Measurements from ENCODE around the gene THAP6.
"Not testable (repeated sequence)": the region's sequence is repeated elsewhere in the genome, so short reads cannot be mapped to it uniquely, and the experiment has no call there.

THAP6 gene

GRCh38 chr4:75514131-75514948, at the start of gene THAP6, which contains the start of gene RCHY1:
THAP6 (plus strand) TSS chr4:75514473; CDS start chr4:75515453, 980 bp downstream.
RCHY1 (minus strand) TSS chr4:75514403; CDS start chr4:75514286, 117 bp downstream.
- peak; percentile 95 for DNase-seq (ENCODE audit: low spot score)

- DNase-seq (ENCODE audit: low spot score) = no peak
Observed at GRCh38 chr4:75469896-75470295, 44.4 kb upstream of the THAP6 start.

- DNase-seq (ENCODE audit: low spot score) = no peak
Observed at GRCh38 chr4:75470738-75471137, 43.5 kb upstream of the THAP6 start.

GRCh38 chr4:75477201-75477600, 37.1 kb upstream of the THAP6 start:
- DNase-seq (ENCODE audit: low spot score) = no peak

- peak; percentile 28 for DNase-seq (ENCODE audit: low spot score)
Observed at GRCh38 chr4:75484190-75484589, 30.1 kb upstream of the THAP6 start.

GRCh38 chr4:75490155-75490554, 24.1 kb upstream of the THAP6 start:
- peak; percentile 20 for DNase-seq (ENCODE audit: low spot score)

GRCh38 chr4:75494563-75494962, 19.7 kb upstream of the THAP6 start:
- DNase-seq (ENCODE audit: low spot score) = peak; percentile 41

GRCh38 chr4:75495476-75495875, 18.8 kb upstream of the THAP6 start:
- DNase-seq (ENCODE audit: low spot score) = no peak

GRCh38 chr4:75496406-75496805, 17.9 kb upstream of the THAP6 start:
- no peak for DNase-seq (ENCODE audit: low spot score)

GRCh38 chr4:75497133-75497532, 17.1 kb upstream of the THAP6 start:
- no peak for DNase-seq (ENCODE audit: low spot score)

- DNase-seq (ENCODE audit: low spot score) = no peak
Observed at GRCh38 chr4:75498041-75498440, 16.2 kb upstream of the THAP6 start.

GRCh38 chr4:75499900-75500299, 14.4 kb upstream of the THAP6 start:
- DNase-seq (ENCODE audit: low spot score) = no peak

GRCh38 chr4:75502671-75503070, 11.6 kb upstream of the THAP6 start:
- DNase-seq (ENCODE audit: low spot score) = no peak

- no peak for DNase-seq (ENCODE audit: low spot score)
Observed at GRCh38 chr4:75505630-75506029, 8.6 kb upstream of the THAP6 start.

- DNase-seq (ENCODE audit: low spot score) = not testable (repeated sequence)
Observed at GRCh38 chr4:75509592-75509991, 4.7 kb upstream of the THAP6 start.

GRCh38 chr4:75511841-75512240, 2.4 kb upstream of the THAP6 start:
- DNase-seq (ENCODE audit: low spot score) = no peak

- DNase-seq (ENCODE audit: low spot score) = peak; percentile 7
Observed at GRCh38 chr4:75512386-75513211, 1.7 kb upstream of the THAP6 start.

- no peak for DNase-seq (ENCODE audit: low spot score)
Observed at GRCh38 chr4:75513526-75514130, 645 bp upstream of the THAP6 start.

GRCh38 chr4:75514949-75515612, 808 bp downstream of the THAP6 start:
- no peak for DNase-seq (ENCODE audit: low spot score)

- DNase-seq (ENCODE audit: low spot score) = no peak
Observed at GRCh38 chr4:75516144-75516543, 1.9 kb downstream of the THAP6 start.

- not testable (repeated sequence) for DNase-seq (ENCODE audit: low spot score)
Observed at GRCh38 chr4:75519452-75519851, 5.2 kb downstream of the THAP6 start.

- DNase-seq (ENCODE audit: low spot score) = no peak
Observed at GRCh38 chr4:75525086-75525485, 10.8 kb downstream of the THAP6 start.

All from globus pallidus (tissue), 1 donor.